Measurements from ENCODE around the gene IRF1.

IRF1 gene

DNA sequence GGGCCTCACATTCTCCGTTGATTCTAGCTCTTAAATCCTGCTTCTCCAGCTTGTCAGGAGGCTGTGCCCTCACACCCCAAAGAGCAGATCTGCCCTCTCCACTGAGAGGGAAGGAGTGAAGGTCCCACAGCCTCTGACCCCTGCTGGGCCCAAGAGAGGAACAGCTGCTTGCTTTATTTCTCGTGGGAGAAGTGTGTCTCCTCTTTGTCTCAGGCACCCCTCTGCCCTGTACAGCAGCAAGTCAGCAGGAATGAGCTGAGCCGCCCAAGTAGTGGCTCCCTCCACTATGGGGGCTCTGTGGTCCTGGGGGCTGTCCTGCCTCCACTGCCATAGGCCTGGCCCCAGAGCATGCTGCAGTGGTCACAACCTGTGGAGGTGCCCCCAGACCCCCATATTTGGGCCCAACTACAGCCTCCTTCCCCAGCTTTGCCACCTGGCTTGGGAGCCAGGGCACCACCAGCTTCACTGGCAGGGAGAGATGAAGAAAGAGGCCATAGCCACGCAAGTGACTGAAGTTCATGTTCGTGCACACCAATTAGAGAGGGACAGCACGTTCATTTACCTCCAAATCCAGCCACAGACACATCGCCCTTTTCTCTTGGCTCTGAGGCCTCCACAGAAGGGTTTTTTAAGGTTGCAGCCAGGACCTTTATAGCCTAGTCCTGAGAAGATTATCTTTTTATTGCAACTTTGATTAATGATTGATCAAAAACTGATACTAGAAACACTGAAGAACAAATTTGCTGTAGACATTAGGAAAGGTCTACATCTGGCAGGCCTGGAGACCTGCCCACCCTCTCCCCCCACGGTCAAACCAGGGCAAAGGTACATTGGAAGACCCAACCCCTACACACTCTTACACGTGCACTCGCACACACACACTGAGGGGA, 27.5 kb downstream of the IRF1 start:
- no peak for DNase-seq (ENCODE audit: low read depth in 2 of 2, low spot score in 1 of 2)

DNA sequence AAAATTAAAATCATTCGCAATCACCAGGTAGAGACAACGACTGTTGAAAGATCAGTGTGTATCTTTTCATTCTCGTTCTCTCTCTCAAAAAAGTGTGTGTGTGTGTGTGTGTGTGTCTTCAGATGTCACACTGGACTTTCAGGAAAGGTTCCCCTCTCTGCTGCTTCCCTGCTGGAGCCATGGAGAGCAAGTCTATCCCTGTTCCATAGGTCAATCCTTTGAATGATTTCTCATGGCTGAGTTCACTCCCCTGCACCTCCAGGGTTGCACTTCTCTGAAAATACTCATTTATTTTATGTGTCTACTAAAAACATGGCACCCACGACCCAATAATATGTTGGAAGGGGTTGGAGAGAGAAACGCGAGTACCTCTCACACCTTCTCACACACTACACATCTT, 28.2 kb downstream of the IRF1 start:
- DNase-seq (ENCODE audit: low read depth in 2 of 2, low spot score in 1 of 2) = no peak

DNA sequence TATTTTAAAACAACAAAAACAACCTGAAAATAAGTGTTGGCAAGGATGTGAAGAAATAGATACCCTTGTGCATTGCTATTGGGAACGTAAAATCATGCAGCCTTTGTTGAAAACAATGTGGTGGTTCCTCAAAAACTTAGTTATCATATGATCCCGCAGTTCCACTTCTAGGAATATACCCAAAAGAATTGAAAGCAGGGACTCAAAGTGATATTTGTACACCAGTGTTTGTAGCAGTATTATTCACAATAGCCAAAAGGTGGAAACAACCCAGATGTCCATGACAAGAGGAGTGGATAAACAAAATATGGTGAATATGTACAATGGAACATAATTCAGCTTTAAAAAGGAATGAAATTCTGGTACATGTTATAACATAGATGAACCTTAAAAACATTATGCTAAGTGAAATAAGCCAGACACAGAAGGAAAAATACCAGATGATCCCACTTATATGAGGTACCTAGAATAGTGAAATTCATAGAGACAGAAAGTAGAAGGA, 29.0 kb downstream of the IRF1 start:
- DNase-seq (ENCODE audit: low read depth in 2 of 2, low spot score in 1 of 2) = no peak

DNA sequence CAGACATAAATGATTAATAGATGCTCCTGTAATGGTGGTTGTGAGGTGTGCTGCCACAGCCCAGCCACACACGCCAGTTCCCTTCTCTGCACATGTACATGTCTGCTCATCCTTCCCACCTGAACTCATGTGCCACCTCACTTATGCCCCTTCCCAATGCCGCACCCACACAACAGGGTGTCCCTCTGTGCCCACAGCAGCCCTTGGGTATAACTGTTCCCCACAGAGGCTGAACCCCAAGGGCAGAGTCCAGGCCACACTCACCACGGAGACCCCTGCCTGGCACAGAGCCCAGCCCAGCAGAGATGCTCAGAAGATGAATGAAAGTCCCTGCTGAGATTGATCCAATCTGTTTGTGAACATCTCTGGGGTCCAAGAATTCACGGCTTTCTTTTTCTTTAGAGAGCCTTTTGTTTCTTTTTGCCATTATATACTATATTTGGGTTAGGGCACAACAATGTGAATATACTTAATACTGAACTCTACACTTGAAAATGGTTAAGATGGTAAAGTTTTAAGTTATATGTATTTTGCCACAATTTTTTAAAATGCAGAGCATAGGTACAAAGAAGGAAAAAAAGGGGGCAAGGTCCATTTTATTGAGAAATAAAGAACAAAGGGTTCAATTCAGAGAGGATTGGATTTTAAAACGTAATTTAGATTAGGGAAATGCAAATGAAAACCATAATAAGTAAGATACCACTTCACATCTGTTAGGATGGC, 29.6 kb downstream of the IRF1 start:
- no peak for DNase-seq (ENCODE audit: low read depth in 2 of 2, low spot score in 1 of 2)

DNA sequence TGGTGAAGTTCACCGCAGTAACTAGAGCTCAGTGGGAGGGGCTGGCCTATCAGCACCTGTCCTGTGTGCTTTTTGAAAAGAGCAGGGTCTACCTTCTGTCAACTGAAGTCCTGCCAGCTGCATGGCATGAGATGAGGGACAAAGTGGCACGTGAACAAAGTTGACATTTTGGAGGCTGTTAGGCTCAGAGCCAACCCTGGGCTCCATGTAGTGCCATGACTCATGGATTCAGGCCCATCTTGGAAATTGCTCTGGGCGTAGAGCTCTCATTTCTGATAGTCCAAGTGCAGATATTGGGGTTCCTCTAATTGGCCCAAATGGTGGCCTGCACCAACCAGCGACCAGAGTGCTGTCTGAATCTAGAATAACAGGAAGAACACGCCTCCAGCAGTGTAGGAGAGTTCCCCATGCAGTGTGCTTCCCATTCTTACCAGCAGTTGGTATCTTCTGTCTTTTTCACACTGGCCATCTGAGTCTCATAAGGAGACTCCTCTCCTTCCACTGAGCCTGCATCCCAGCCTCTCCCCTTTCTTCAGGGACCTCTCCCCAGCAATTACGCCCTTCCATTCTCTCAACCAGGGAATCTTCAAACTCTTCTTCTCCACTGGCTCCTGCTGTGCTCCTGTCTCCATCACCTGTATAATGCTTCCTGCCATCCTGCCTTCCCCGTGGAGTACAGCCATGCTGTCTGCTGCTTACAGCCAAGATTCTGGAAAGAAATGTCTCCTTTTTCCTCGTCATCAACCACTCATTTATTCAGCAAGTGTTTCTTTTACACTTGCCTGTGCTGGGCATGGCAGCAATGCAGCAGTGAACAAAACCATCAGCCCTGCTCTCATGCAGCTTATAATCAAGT, 30.4 kb downstream of the IRF1 start:
- DNase-seq (ENCODE audit: low read depth in 2 of 2, low spot score in 1 of 2) = no peak

DNA sequence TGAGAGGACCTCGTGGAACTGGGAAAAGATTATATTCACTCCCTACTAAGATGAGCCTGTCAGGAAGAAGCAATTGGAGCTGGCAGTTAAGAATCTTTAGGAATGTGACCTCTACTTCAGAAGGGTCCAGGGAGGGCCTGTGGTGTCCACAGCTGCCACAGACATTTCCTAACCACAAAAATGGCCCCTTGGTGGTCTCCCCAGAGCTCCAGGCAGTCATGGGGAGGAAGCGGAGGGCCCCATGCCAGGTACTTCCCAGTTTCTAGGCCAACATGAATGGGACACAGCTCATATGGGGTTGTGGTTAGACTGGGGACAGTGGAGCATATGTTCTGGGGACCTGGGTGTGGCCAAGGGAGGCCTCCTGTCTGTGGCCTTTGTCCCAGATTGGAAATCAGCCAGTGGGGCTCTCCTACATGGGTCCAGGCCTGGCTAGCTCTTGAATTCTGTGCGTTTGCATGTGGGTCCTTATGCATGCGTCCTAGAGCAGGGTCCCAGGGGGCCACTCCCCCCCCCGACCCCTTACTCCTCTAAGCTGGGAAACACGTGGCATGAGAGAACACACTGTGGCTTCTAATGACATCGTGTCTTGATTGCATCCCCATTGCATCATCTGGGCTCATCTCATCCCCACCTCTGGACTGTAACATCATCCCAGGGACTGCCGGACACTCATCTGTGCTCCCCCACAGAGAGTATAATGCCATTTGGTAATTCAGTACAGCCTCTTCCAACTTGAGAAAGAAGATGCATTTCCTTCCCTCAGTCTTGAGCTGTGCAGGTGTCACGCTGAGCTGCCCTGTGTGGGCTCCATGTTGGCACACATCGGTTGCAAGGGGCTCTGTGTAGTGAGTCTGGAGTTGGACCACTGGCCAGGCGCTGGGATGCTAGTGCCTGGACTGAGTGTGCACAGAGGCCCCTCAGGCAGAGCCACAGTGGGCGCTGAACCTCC, 31.3 kb downstream of the IRF1 start:
- DNase-seq (ENCODE audit: low read depth in 2 of 2, low spot score in 1 of 2) = no peak

DNA sequence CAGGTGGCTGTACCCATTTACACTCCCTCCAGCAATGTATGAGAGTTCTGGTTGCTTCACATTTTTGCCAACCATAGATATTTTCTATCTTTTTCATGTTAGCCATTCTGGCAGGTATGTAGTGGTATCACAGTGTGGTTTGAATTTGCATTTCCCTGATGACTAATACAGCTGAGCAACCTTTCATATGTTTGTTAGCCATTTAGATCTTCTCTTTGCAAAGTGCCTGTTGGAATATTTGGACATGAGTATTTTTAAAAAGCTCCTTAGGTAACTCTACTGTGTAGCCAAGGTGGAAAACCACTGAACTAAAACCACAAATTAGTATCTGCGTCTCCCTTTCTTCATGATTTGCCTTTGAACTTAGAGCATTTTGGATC, 31.9 kb downstream of the IRF1 start:
- DNase-seq (ENCODE audit: low read depth in 2 of 2, low spot score in 1 of 2) = no peak

DNA sequence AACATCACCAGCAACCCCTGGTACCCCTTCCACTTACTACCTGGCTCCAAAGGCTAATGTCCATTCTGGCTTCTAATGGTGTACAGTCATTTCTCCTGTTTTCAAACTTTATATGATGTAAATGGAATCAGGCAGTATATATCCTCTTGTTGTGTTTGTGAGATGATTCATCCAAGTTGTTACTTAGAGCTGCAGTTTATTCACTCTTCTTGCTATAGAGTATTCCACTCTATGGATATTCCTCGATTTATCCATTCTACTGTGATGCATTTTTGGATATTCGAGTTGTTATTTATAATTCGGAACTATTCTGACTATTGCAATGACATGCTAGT, 32.4 kb downstream of the IRF1 start:
- DNase-seq (ENCODE audit: low read depth in 2 of 2, low spot score in 1 of 2) = no peak

DNA sequence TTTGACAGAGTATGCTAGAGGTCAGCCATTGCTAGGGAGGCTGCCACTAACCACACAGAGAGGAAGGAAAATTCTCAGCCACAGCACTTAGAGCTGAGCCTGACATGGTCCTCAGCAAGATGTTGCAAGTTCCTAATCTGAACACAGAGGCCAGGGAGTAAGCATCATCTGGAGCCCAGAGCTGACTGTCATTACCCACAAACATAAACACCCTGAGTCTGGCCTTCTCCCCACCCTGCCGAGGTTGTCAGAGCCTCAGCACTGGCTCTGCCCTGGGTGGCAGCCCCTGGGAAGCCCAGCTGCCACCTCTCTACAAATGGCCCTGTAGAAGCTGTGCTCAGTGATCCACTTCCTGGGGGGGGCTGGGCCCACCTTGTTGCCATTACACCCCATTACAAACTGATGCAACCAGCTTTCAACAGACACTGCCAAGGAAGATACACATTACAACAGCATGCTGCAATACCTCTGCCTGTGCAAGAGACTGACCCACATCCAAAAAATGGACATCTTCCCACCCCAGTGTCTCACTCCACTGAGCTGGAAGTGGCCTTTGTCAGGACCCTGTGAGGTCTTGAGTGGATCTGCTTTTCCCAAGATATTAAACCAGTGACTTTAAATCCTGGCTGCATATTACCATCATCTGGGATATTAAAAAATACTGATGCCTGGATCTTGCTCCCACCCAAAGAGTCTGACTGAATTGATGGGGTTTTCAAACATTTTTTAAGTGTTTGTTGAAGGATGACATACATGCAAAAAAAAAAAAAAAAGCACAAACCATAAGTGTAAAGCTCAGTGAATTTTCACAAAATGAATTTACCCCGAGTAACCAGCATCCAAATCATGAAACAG, 33.0 kb downstream of the IRF1 start:
- no peak for DNase-seq (ENCODE audit: low read depth in 2 of 2, low spot score in 1 of 2)

DNA sequence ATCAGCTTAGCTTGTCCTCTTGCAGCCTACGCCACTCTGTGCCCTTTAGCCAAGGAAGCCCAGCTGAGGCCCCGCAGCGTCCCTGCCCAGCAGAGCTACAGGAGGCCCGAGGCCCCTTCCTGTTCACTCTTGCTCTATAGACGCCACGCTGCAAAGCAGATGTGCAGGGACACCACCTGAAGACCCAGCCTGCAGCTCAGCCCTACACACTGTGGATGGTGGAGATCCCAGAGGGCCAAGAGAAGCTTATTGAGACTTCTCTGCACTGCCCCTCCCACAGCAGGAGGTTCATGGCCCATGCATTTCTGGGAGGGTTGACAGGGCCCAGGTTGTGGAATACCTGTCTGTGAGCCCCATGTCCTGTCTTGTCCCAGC, 33.6 kb downstream of the IRF1 start:
- no peak for DNase-seq (ENCODE audit: low read depth in 2 of 2, low spot score in 1 of 2)

DNA sequence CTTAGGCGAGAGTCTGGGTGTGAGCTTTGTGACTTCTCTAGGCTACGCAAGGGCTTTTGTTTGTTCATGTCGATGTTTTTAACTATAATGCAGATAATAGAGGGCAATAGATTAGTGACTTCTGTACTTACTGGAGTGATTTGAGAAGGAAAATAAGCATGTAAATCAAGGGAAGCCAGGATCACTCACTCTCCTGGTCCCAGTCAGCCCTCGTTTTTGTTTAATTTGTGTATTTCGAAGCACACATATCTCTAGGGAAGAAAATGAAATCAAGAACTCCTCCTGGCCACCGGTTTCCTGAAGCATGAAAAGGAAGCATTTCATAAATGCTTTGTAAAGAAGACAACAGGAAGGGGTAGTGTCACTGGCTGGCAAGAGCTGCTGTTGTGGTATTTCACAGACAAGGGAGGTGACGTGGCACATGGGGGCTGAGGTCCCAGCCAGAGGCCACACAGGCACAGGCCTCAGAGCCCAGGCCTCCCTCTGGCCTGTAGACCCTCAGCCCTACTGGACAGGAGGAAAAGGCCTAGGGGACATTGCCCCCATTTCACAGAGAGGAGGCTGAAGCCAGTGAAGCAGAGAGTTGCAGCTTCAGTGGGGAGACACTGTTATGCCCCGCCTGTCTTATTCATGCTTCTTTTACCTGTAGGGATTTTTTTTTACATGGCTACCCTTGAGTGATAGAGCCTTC, 34.1 kb downstream of the IRF1 start:
- peak in 1 of 2 donors; percentile 47 for DNase-seq (ENCODE audit: low read depth in 2 of 2, low spot score in 1 of 2)

DNA sequence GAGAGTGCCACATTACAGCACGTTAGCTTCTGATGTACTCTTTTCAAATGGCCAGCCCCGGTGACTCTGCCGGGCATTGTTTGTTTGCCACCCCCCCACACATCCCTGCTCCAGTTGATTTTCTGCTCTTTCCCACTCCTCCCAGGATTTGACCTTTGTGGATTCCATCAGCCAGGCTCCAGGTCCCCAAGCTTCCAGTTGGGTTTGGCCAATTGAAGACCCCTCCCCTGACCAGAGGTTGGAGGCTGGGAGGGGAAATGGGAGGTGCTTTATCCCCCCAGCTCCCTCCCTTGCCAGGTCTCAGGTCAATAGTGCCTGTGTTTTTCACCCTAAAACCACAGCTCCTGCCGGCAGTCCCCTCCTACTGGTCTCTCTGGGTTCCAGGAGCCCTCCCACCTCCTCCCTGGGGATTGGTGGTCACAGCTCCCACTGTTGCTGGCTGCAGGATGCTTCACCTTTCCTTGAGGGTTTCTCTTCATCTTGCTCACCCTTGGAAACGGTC, 34.9 kb downstream of the IRF1 start:
- DNase-seq (ENCODE audit: low read depth in 2 of 2, low spot score in 1 of 2) = no peak

DNA sequence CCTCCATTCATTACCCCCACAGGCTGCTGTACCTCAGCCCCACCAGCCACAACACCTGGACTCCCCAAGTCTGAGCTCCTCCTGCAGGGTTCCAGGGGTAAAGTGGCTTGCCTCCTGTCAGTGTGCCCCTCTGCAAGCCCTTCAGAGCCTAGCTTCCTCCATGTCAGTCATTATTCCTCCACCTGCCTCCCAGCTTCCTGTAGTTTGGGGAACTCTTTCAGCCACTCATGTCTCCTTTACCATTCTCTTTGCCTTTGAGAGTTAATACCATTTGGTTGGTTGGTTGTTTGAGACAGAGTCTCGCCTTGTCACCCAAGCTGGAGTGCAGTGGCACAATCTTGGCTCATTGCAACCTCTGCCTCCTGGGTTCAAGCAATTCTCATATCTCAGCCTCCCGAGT, 36.2 kb downstream of the IRF1 start:
- no peak for DNase-seq (ENCODE audit: low read depth in 2 of 2, low spot score in 1 of 2)

DNA sequence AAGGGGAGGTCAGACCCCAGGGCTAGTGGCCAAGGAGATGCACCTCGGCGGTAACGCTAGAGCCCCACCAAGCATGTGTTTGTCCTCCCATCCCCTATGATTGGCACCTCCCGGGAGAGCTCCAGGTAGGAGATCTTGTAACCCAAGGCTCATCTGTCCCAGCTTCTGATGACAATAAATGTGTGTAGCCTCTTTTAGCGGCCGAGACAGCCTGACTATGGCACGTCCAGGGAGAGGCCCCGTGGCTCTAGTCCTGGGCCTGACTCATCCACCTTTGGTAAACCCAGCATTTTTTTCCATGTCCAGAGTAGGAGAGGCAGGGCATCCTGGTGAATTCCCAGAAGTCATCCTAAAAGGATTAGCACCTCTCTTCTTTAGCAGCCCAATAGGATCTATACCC, 39.2 kb downstream of the IRF1 start:
- DNase-seq (ENCODE audit: low read depth in 2 of 2, low spot score in 1 of 2) = no peak

DNA sequence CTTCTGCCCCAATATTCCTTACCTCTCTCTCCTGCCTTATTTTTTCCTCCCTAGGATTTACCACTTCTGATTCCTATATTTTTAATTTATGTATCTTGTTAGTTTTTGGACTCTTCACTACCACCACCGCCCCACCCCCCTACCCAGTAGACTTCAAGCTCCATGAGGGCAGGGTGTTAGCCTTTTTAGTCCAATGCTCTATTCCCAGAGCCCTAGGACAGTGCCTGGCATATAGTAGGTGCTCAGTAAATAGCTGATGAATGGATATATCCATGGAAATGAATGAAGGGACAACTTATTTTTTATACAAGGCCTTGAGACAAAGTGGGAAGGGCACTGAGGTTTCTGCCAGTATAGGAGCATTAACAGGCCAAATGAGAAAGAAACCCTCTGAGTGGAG, 41.5 kb downstream of the IRF1 start:
- DNase-seq (ENCODE audit: low read depth in 2 of 2, low spot score in 1 of 2) = no peak

DNA sequence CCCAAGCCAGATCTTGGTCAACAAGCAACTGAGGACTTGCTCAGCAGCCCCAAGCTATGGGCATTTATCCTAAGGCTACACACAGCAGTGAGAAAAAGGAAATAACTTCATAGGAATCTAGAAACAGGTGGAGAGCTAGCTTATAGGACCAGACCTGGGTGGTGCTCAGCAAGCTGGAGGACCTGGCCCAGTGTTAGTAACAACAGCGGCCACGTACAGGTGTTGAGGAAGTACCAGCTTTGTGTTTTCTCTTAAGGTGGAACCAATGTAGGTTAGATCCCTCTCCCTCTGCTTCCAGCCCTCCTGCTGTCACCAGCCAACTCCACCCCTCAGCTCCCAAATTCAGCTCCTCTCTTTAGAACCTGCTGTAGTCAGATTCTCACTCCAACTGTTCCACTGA, 43.4 kb downstream of the IRF1 start:
- no peak for DNase-seq (ENCODE audit: low read depth in 2 of 2, low spot score in 1 of 2)

DNA sequence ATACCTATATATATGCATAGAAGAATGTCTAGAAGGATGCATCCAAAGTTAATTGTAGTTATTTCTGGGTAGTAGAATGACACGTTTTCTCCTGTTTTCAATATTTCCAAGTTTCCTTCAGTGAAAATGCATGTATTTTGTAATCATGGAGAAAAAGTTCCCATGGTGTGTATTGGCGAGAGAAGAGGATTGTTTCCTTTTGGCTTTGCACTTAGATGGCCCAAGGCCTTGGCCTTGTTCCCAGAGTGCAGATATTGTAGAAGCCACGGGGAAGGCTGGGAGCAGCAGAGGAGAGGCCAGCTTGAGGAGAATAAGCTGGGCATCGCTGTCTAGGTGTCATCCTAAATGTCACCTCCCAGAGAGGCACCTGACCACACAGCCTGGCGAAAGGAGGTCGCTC, 44.0 kb downstream of the IRF1 start:
- no peak for DNase-seq (ENCODE audit: low read depth in 2 of 2, low spot score in 1 of 2)

DNA sequence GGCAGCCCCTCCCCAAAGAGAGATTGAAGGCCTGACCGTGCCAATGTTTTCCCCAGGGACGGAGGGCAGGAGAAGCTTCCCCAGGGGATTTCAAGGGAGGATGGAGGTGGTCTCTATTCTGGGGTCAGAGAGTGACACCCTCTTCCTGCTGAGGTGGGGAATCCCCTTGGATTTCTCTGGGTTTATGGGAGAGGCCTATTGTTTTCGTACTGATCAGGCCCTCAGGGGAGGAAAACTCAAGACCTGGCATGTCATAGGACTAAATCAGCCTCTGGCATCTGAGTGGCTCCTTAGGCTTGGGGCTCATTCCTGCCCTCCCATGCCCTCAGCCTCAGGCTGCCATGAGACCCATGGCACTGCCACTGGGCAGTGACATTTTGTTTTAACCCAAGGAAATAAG, 44.6 kb downstream of the IRF1 start:
- no peak for DNase-seq (ENCODE audit: low read depth in 2 of 2, low spot score in 1 of 2)

DNA sequence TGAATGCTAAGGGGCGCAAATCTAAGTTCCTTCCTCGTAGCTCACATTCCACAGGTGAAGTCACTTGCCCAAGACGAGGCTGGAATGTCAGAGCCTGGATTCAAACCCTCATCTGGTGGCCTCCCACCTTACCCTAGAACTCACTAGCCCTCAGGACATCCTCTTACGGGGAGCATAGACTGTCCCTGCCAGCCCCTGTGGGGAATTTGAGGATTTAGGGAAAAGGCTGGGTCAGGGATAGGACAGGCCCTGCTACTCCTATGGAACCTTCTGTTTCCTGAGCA, 45.0 kb downstream of the IRF1 start:
- no peak for DNase-seq (ENCODE audit: low read depth in 2 of 2, low spot score in 1 of 2)

Measured in stimulated activated CD8-positive, alpha-beta memory T cell treated with anti-CD3 and anti-CD28 coated beads, Interleukin-4, amount 100 ng/mL, for 1 hour (primary cell).